Activated T-cell treated with anti-CD3 and anti-CD28 coated beads, Interleukin-2, amount 50 U/mL, for 48 hours (primary cell): ENCODE results near the gene KLK11.
A peak's percentile ranks its signal among the peaks of the same experiment; 100 is the strongest.
"Not testable (repeated sequence)": the region's sequence is repeated elsewhere in the genome, so short reads cannot be mapped to it uniquely, and the experiment has no call there.

Source experiments
- DNase-seq, 2 experiments: peaks; one replicate each; pipeline ENCODE4 v3.0.0-alpha.2; 2020

KLK11 gene

DNA sequence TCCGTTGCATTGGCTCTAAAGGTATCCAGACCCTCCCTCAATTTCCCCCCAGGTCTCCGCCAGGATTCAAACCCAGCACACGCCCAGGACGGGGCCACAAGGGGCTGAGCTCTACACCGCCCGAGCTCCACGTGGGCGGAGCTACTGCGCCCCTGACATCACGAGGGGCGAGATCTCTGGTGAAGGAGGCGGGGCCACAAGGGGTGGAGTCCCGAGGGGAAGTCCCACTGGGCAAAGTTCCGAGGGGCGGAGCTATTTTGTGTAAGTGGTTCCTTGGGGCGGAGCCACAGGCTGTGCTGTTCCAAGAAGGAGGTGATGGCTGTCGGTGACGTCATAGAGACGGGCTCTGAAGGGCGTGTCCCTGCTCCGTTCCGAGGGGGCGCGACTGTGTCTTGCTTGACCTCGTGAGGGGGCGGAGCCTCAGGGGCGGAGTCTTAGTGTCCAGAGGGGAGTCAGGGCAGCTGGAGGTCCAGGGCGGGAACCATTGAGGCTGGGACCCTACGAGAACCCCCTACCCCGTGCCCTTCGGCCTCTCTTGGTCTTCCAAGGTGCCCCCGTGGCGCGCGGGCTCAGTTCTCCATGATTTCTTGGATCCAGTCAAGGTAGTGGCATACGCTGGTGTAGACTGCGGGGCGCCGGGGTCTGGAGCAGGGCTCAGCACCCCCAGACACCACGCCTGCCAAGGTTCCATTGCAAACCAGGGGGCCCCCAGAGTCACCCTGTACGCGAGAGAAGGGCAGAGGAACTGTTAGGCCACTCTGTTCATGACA is 23.7 kb downstream of the KLK11 start:
- peak; percentile 51 to 65 for DNase-seq

DNA sequence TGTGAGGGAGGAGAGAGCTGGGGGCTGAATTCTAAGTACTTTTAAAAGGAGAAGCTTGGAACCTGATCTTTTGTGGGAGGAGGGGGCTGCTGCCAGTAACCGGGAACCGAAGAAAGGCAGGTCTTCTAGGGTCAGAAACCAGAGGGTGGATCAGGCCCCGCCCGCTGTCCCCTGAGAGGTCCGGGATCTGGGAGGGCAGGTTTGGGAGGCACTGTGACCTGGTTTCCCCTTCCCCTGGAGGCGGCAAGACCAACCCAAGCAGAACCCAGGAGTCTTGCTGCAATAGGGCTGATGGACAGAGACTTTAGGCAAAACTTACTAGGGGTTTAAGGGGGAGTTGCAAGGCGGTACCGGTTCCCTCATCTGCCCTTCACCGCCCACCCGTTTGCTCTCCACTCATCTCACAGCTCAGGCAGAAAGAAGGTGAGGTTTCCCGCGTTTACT is 24.3 kb downstream of the KLK11 start:
- no peak for DNase-seq

DNA sequence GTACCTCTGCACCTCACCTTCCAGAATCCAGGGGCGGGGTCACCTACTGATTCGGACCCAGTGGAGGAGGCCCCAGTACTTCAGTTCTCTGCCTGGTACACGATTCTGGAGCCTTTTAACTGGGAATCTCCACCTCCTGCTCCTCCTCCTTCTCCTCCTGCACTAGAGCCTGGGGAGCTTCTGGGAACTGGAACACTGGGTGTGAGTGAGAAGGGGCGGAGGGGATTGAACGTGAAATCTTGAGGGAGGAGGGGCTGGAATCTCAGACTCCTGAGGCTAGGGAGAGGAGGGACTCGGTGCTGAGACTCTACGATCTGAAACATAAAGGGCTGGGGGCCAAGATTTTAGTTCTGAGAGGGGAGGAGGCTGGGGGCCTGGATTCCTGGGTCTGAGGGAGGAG is 24.9 kb downstream of the KLK11 start, which contains the start of gene KLK8:
KLK8 (minus strand) TSS at position 90 of the 400 bp plus-strand sequence. CDS start 437 bp downstream, outside the sequence.
- no peak for DNase-seq

DNA sequence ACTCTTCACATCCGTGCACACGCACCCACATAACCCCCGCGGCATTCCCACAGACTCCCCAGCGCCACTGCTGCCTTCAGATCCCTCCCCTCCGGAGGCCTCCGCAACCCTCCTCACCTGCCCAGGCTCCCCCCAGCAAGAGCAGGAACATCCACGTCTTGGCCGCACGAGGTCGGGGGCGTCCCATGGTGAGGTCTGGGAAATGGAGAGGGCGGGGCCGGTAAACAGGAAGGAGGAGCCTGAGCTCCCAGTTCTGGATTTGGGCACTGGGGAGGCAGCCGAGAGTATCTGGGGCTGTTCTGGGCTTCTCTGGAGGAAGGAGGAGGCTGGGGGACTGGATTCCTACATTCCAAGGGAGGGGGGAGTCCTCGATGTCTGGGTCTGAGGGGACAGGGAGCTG is 25.4 kb downstream of the KLK11 start:
- DNase-seq, result no peak

DNA sequence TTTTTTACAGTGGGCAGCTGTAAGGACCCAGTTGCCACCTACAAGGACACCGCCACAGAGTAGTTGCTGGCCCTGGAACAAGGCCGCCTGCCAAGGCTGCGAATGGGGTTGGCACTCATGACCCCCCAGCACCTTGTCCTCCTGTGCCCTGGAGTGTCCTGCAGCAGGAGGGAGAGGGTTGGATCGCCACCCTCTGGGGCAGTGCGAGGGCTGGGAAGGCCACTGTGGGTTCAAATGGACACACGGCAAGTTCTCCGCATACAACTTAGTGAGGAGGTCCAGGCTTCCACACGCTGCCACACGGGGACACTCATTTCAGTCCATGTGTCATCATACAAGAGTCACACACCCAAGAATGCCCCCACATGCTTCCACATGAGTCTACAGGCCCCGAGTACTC is 26.0 kb downstream of the KLK11 start:
- no peak for DNase-seq

DNA sequence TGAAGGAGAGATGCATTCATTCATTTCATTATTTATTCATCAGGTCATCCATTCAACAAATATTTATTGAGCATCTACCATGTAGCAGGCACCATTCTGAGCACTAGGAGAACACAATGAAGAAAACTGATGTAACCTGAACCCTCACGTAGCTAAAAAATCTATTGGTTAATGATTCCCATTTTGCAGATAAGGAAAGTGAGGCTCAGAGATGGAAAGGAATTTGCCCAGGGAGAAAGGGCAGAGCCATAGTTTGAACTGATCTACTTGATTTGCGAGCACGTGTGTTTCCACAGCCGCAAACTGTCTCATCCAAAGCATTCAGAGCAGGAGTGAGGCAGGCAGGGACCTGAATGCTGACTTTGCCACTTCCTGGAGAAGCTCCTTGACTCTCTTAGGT is 27.7 kb downstream of the KLK11 start:
- DNase-seq, result no peak

DNA sequence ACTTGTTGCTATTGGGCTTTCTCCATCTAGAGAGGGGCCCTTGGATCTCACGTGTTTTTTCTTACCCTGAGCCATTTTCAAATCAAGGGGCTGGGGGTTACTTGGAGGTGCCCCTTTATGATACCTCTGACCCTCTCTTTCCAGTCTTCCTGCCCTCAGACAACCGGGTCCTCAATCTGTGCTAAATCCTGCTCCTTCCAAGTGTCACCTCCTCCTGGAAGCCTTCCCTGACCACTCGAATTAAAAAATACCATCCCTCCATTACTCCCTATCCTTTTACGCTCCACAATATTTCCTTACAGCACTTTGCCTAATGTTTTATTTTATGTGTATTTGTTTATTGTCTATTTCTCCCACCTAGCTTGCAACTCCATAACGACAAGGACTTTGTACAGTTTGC is 28.4 kb downstream of the KLK11 start:
- DNase-seq, result no peak

DNA sequence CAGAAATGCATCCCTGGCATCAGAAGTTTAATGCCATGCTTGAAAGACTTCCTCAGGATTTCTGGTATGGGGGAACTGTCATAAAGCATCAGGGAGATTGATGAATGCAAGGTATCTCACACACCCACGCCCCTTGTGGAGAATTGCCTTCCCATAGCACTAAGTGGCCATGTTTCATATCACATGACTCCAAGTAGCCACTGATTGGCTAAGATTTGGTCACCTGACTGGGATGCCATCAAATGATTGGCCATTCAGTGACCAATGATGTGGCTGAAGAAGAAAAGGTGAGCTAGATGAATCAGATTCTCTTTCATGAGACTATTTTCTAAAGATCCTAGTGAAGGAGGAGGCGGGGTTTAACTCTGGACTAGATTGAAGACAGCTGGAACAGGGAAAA is 32.3 kb downstream of the KLK11 start:
- no peak for DNase-seq

DNA sequence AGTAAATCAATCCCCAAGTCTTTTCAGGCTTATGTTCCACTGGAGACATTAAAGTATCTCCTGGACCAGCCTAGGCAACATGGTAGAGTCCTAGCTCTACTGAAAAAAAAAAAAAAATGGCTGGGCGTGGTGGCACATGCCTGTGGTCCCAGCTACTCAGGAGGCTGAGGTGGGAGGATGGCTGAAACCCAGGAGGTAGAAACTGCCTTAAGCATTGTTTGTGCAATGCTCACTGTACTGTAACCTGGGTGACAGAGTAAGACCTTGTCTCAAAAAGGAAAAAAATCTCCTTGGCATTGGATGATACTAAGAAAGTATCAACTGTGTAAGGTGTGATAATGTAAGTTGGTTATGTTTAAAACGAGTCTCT is 33.8 kb downstream of the KLK11 start:
- DNase-seq, result no peak

DNA sequence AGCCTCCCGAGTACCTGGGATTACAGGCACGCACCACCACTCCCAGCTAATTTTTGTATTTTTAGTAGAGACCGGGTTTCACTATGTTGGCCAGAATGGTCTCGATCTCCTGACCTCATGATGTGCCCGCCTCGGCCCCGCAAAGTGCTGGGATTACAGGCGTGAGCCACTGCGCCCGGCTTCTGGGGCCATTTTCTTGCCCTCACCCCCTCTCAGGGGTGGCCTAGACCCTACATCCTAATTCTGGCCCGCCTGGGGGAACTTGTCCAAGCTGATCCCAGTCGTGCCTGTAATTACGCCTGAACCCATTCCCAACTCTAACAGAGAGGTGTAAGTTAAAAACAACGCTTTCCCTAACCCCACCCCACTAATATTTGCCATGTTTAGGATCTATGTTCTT is 42.0 kb downstream of the KLK11 start:
- DNase-seq, result not testable (repeated sequence)

DNA sequence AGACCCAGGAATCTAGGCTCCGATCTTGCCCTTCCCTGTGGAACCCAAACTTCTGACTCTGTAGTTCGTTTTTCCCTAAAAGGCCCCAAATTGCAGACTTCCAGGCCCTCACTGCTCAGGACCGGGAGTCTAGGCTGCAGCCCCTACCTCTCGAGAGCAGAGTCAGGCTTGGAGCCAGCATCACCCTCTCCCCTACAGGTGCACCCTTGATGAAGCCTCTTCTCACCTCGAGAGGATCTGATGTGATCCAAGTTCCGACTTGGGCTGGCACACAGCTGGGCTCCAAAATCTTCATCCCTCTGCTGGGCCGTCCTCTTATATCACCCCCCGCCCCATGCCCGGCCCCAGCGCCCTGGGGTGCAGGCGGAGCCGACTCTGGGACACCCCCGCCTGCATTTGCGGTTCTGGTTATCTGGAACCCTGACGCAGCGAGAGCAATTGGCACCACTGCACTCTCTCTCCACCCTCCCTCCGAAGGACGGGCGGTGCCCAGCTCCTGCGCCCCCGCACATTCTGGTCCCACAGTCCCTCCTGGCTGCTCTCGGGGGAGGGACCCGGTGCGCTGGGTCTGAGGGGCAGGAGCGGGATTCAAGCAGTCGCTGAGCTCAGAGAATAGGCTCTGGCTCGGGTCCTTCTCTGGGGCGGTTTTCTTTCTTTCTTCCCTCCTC is 42.7 kb downstream of the KLK11 start, which contains the start of gene KLK7:
KLK7 (minus strand) TSS at position 293 of the 668 bp plus-strand sequence. CDS start 1,518 bp downstream, outside the sequence.
- no peak for DNase-seq

DNA sequence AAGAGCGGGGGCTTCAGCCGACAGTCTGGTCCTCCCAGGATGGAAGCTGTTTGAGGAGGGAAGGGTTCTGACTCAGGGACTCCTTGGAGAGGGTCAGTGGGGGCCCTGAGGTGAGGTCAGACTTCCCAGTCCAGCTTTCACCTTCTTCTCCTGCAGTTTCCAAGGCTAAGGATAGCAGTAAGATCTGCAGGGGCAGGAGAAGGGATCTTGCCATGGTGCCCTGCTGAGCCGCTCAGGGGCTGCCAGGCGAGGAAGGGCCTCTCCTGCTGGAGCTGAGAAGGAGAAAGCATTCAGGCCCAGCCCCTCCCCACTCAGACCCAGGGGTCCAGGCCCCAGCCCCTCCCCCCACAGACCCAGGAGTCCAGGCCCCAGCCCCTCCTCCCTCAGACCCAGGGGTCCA is 44.2 kb downstream of the KLK11 start:
- no peak for DNase-seq

DNA sequence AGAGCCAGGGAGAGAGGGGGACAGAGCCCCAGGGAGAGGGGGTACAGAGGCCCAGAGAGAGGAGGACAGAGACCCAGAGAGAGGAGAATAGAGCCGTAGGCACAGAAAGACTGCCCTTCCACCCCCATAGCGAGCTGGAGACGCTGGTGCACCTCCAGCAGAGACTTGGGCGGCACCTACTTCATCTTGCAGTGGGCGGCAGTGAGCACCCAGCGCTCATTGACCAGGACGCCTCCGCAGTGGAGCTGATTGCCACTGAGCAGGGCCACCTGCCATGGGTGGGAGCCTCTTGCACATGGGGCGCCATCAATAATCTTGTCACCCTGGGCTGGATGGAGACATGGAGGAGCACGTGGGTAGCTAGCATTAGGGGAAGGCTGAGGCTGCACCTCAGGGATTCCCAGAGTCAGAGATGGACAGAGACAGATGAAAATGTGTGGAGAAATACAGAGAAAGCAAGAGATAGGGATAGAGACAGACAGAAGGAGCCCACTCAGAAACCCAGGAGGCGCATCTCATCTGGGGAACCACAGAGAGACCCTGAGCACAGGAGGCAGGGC is 44.7 kb downstream of the KLK11 start:
- DNase-seq, result no peak

DNA sequence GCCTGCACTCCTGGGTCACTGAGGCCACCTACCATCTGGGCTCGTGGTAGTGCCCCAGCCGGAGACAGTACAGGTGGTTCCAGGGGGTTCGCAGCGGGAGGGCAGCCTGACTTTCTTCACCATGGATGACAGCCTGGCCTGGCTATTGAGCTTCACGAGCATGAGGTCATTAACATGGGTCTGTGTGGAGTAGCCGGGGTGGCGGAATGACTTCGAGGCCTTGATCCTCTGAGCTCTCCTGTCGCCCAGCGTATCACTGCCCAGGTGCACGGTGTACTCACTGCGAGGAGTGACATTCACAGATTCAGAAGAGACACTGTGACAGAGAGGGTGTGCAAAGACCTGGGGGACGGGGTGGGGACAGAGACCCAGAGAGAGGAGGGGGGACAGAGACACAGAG is 46.2 kb downstream of the KLK11 start:
- no peak for DNase-seq

DNA sequence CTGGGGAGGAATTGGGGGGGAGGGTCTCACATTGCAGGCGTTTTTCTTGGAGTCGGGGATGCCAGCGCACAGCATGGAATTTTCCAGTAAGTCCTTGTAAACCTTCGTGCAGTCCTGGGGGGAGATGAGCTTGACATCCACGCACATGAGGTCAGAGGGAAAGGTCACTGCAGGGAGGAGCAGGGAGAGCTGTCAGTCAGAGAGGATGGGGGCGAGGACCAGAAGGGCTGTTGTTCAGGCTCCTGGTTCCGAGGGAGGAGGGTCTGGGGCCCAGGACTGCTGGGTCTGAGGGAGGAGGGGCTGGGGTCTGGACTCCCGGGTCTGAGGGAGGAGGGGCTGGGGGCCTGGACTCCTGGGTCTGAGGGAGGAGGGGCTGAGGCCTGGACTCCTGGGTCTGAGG is 46.7 kb downstream of the KLK11 start:
- no peak for DNase-seq

DNA sequence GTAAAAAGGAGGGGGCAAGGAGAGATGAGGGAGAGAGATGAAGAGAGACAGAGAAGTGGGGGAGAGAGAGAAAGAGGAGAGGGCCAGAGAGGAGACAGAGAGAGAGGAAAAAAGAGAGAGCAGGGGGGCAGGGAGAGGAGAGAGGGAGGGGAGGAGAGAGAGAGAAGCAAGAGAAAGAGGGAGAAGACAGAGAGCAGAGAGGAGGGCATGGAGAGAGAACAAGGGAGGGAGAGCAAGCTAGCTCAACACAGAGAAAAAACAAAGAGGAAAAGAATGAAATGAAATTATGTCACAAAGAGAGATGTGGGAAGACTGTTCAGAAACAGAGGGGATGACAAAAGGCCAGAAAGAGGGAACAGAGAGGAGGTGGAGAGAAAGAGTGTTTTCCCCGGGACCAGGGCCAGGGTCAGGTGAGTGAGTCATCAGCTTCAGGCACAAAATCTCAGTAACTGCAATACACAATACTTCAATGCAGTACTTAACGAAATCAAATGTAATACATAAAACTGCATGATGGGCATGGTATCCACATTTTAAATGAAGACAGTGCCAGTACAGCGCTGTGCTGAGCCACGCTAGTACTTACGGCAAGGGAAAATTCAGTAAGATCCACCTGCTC is 47.5 kb downstream of the KLK11 start:
- no peak for DNase-seq

DNA sequence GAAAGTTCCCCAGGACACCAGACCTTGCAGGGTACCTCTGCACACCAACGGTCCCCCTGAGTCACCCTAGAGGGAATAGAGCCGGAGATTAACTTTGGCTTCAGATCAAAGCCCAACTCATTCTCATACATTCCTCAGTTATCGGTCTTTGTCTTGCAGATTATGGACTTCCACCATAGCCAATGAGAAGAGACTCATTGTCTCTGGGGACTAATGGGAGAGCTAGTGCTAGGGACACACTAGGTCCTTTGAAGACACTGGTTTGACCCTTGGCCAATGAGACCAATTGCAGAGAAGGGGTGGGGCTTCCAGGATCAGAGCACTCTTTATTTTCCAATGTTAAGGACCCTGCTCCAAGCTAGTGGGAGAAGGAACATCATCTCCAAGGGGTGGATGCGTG is 48.8 kb downstream of the KLK11 start:
- no peak for DNase-seq

DNA sequence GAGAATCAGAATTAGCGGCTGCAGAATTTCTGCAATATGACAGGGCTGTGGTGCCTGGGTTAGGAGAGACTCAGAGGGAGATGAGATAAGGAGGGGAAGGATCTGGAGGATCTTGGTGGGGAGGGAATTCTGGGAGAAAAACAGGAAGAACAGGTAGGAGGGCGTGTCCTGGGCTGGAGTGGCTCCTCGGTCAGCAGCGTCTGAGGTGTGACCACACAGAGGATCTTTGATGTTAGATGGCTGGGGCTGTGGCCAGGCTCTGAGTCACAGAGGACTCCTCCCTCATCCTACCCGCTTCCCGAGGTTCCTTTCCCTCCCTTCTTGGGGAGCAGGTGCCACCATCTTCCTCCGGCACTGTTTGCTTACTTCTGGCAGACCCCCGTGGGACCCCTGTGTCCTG is 50.6 kb downstream of the KLK11 start:
- no peak for DNase-seq

DNA sequence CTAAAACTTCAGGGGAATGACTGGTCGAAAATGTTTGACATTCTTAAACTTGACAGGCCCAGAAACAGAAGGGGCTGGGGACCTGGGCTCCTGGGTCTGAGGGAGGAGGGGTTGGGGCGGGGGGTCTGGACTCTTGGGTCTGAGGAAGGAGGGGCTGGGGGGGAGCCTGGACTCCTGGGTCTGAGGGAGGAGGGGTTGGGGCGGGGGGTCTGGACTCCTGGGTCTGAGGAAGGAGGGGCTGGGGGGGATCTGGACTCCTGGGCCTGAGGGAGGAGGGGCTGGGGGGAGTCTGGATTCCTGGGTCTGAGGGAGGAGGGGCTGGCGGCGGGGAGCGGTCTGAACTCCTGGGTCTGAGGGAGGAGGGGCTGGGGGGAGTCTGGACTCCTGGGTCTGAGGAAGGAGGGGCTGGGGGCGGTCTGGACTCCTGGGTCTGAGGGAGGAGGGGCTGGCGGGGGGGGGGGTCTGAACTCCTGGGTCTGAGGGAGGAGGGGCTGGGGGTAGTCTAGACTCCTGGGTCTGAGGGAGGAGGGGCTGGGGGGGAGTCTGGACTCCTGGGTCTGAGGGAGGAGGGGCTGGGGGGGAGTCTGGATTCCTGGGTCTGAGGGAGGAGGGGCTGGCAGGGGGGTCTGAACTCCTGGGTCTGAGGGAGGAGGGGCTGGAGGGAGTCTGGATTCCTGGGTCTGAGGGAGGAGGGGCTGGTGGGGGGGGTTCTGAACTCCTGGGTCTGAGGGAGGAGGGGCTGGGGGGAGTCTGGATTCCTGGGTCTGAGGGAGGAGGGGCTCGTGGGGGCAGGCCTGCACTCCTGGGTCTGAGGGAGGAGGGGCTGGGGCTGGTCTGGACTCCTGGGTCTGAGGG is 51.5 kb downstream of the KLK11 start:
- DNase-seq, result no peak

DNA sequence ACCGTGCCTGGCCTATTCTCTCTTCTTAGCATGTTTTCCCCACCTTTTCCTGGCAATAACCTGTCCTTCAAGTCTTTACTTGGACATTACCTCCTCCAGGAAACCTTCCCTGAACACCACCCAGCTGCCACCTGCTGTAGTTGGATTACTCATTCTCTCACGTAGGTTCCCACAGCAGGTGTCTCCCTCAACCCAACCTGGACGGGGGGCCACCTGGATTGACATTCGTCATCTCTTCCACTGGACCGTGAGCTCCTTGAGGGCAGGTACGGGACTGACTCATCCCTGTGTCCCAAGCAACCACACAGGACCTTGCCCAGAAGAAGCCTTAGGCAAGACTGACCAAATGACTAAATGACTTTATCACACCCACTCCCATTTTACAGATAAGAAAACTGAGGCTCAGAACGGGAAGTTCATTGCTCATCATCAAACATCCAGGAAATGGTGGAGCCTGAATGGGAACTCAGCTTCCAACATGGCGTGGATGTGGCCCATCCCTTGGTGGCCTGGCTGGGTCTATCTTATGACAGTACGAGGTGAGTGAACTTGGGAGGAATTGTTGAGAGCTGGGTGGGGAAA is 53.5 kb downstream of the KLK11 start:
- DNase-seq, result no peak
